NCI-H510A (cell line): ENCODE measurements around the gene SLC39A11.

ENCODE experiments used
- DNase-seq: peaks from one replicate; lab custom pipeline; 2025; lab: John Stamatoyannopoulos, UW

Gene SLC39A11

GRCh38 chr17:72870367-72870985, 222.0 kb downstream of the SLC39A11 start:
- DNase-seq = no peak

- no peak for DNase-seq
Observed at GRCh38 chr17:72869630-72870029, 222.9 kb downstream of the SLC39A11 start.

GRCh38 chr17:72865954-72866353, 226.5 kb downstream of the SLC39A11 start:
- DNase-seq = no peak

- DNase-seq = no peak
Observed at GRCh38 chr17:72863526-72864211, 228.8 kb downstream of the SLC39A11 start.

GRCh38 chr17:72862276-72862999, 230.1 kb downstream of the SLC39A11 start:
- no peak for DNase-seq

- DNase-seq = no peak
Observed at GRCh38 chr17:72861811-72862210, 230.7 kb downstream of the SLC39A11 start.

GRCh38 chr17:72860778-72861177, 231.7 kb downstream of the SLC39A11 start:
- DNase-seq = no peak

- no peak for DNase-seq
Observed at GRCh38 chr17:72858826-72859495, 233.5 kb downstream of the SLC39A11 start.

- no peak for DNase-seq
Observed at GRCh38 chr17:72853440-72854415, 238.8 kb downstream of the SLC39A11 start.

- no peak for DNase-seq
Observed at GRCh38 chr17:72852277-72852938, 240.1 kb downstream of the SLC39A11 start.

GRCh38 chr17:72850410-72851118, 241.9 kb downstream of the SLC39A11 start:
- peak; percentile 35 for DNase-seq

- DNase-seq = no peak
Observed at GRCh38 chr17:72846399-72846798, 246.1 kb downstream of the SLC39A11 start.

- no peak for DNase-seq
Observed at GRCh38 chr17:72843591-72843990, 248.9 kb downstream of the SLC39A11 start.

GRCh38 chr17:72840019-72840418, 252.5 kb downstream of the SLC39A11 start:
- DNase-seq = no peak

GRCh38 chr17:72839131-72839725, 253.3 kb downstream of the SLC39A11 start:
- DNase-seq = no peak

GRCh38 chr17:72838581-72838980, 253.9 kb downstream of the SLC39A11 start:
- DNase-seq = no peak

- DNase-seq = no peak
Observed at GRCh38 chr17:72838068-72838467, 254.4 kb downstream of the SLC39A11 start.

GRCh38 chr17:72837335-72837734, 255.2 kb downstream of the SLC39A11 start:
- no peak for DNase-seq

GRCh38 chr17:72833128-72833765, 259.2 kb downstream of the SLC39A11 start:
- DNase-seq = no peak
